Measurements from ENCODE around the gene CMKLR1.

CMKLR1 gene

DNA sequence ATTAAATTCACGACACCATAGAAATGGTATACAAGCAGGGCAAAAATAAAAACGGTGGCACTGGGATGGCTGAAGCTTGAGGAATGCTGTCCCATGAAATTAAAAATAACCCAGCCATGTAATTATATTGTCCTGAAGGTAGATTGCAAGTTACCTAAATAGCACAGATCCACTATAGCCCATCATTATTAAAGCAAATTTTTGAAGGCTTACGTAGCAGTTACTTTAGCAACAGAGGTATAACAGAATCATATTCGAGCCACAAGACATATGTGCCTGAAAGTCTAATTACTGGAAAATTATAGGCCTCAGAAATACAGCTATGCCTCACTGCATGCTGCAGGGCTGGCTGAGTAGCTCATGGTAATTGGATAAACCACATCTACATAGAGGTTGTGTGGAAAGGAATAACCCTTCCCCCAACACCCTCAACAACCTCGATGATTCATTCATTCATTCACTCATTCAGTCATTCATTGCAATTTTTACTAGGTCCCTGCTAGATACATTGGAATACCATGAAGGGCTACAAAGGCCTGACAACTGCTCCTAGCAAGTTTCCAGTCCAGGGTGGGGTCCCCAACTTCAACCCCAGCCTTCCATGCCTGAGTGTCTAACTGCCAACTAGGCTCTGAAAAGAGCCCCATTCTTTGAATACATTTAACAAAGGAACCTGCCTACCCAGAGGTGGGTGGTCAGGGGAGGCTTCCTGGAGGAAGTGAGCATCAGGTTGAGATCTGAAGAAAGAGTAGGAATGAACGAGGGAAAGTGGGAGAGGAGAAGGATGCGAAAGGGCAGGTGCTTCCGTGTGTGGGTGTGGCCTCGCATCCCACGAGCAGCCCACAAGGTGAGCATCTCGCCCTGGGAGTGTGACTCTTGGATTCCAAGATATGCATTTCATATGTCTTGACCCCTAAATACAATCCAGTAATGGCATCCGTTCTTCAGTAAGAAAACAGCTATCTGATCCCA lies 18.0 kb upstream of the CMKLR1 start:
- DNase-seq (no peak), ATAC-seq (ENCODE audit: insufficient read depth, low read depth) (no peak)
- no peaks in the 10 kb centered on the region for H3K9me3 ChIP-seq (ENCODE audit: insufficient read depth, low read length, severe bottlenecking)
- no peaks in the 10 kb centered on the region for H3K79me2 ChIP-seq (ENCODE audit: insufficient read depth, low read length)
- no peak overlapping the region for H3K27ac ChIP-seq (ENCODE audit: low read length)
- no peak overlapping the region for H3K9ac ChIP-seq (ENCODE audit: low read depth, low read length)
- TF ChIP-seq, protein P1, sequence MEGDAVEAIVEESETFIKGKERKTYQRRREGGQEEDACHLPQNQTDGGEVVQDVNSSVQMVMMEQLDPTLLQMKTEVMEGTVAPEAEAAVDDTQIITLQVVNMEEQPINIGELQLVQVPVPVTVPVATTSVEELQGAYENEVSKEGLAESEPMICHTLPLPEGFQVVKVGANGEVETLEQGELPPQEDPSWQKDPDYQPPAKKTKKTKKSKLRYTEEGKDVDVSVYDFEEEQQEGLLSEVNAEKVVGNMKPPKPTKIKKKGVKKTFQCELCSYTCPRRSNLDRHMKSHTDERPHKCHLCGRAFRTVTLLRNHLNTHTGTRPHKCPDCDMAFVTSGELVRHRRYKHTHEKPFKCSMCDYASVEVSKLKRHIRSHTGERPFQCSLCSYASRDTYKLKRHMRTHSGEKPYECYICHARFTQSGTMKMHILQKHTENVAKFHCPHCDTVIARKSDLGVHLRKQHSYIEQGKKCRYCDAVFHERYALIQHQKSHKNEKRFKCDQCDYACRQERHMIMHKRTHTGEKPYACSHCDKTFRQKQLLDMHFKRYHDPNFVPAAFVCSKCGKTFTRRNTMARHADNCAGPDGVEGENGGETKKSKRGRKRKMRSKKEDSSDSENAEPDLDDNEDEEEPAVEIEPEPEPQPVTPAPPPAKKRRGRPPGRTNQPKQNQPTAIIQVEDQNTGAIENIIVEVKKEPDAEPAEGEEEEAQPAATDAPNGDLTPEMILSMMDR (IDR thresholded peaks at IDR 0.05; ENCODE audit: borderline replicate concordance, extremely low read depth, low read length, poor library complexity, severe bottlenecking), result no peak
- TF ChIP-seq EZH2 (IDR thresholded peaks at IDR 0.05; ENCODE audit: borderline replicate concordance, low read depth, low read length, severe bottlenecking), result no peak
- no peaks in the 10 kb centered on the region for H3K27me3 ChIP-seq (ENCODE audit: insufficient read depth, low read length, poor library complexity)
- no peaks in the 10 kb centered on the region for H4K20me1 ChIP-seq (ENCODE audit: insufficient read depth, low read length)
- no peak overlapping the region for H3K4me3 ChIP-seq (ENCODE audit: low read depth in 1 of 2, low read length in 2 of 2)
- no peaks in the 10 kb centered on the region for H3K36me3 ChIP-seq (ENCODE audit: insufficient read depth, low read length)
- H3K4me2 ChIP-seq (ENCODE audit: insufficient read depth, low read length), result no peak overlapping the region
- H3K4me1 ChIP-seq (ENCODE audit: insufficient read depth, low read length), result no peaks in the 10 kb centered on the region
- H2AFZ ChIP-seq (ENCODE audit: low read depth, low read length), result no peak overlapping the region

DNA sequence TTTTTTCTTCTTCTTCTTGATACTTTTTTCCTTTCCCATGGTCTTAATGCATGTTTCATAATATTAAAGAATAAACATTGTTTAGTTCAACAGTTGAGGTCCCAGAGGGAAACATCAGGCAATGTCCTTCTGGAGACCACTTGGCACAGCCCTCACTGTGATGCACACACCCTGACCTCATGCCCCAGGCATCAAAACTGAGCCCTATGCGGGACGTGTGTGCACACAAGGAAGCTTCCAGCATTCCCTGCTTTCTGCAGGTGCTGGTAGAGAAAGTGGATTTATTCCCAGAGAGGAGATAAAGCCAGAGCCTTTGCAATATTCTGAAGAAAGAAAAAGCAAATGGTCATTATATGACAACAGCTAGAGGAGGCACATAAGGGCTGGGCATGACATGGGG lies 16.0 kb upstream of the CMKLR1 start:
- Histone ChIP-seq H4K20me1 (ENCODE audit: insufficient read depth, low read length) (no peaks in the 10 kb centered on the region), H3K79me2 (ENCODE audit: insufficient read depth, low read length) (no peaks in the 10 kb centered on the region), H3K36me3 (ENCODE audit: insufficient read depth, low read length) (no peaks in the 10 kb centered on the region), H3K4me3 (ENCODE audit: low read depth in 1 of 2, low read length in 2 of 2) (no peak overlapping the region), H3K27me3 (ENCODE audit: insufficient read depth, low read length, poor library complexity) (no peaks in the 10 kb centered on the region), H3K4me1 (ENCODE audit: insufficient read depth, low read length) (no peaks in the 10 kb centered on the region), H3K9ac (ENCODE audit: low read depth, low read length) (no peak overlapping the region), H3K27ac (ENCODE audit: low read length) (no peak overlapping the region), H3K9me3 (ENCODE audit: insufficient read depth, low read length, severe bottlenecking) (no peaks in the 10 kb centered on the region), H3K4me2 (ENCODE audit: insufficient read depth, low read length) (no peak overlapping the region), H2AFZ (ENCODE audit: low read depth, low read length) (no peak overlapping the region)
- TF ChIP-seq, protein P1 (IDR thresholded peaks at IDR 0.05; ENCODE audit: borderline replicate concordance, extremely low read depth, low read length, poor library complexity, severe bottlenecking), result no peak
- no peak for TF ChIP-seq EZH2 (IDR thresholded peaks at IDR 0.05; ENCODE audit: borderline replicate concordance, low read depth, low read length, severe bottlenecking)
- ATAC-seq (ENCODE audit: insufficient read depth, low read depth) (no peak), DNase-seq (no peak)

DNA sequence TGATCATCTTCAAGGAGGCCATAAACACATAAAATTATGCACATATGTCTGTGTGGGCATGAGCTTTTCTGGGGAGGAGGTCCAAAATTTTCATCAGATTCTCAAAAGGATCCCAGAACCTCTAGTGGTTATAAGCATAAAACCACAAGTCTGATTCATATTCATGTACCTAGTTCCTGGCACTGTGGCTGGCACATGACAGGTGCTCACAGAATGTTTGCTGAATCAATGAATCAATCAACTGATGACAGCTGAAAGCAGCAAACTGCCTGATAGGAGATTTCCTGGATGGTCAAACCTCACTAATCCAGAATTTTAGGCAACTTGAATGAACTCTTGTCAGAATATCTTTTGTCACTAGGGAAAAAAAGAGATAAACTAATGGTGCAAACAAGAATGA lies 13.5 kb upstream of the CMKLR1 start:
- Histone ChIP-seq H3K27ac (ENCODE audit: low read length) (no peak overlapping the region), H3K4me1 (ENCODE audit: insufficient read depth, low read length) (no peaks in the 10 kb centered on the region), H2AFZ (ENCODE audit: low read depth, low read length) (no peak overlapping the region), H3K27me3 (ENCODE audit: insufficient read depth, low read length, poor library complexity) (no peaks in the 10 kb centered on the region), H3K9ac (ENCODE audit: low read depth, low read length) (no peak overlapping the region), H3K9me3 (ENCODE audit: insufficient read depth, low read length, severe bottlenecking) (no peaks in the 10 kb centered on the region), H3K4me3 (ENCODE audit: low read depth in 1 of 2, low read length in 2 of 2) (no peak overlapping the region), H3K4me2 (ENCODE audit: insufficient read depth, low read length) (no peak overlapping the region), H4K20me1 (ENCODE audit: insufficient read depth, low read length) (no peaks in the 10 kb centered on the region), H3K36me3 (ENCODE audit: insufficient read depth, low read length) (no peaks in the 10 kb centered on the region), H3K79me2 (ENCODE audit: insufficient read depth, low read length) (no peaks in the 10 kb centered on the region)
- ATAC-seq (ENCODE audit: insufficient read depth, low read depth) (no peak), DNase-seq (no peak)
- no peak for TF ChIP-seq EZH2 (IDR thresholded peaks at IDR 0.05; ENCODE audit: borderline replicate concordance, low read depth, low read length, severe bottlenecking)
- TF ChIP-seq, protein P1 (IDR thresholded peaks at IDR 0.05; ENCODE audit: borderline replicate concordance, extremely low read depth, low read length, poor library complexity, severe bottlenecking), result no peak

Data from DND-41 (cell line).